Activated B cell treated with CpG ODN at 0.5 μM for 24 hours (primary cell): ENCODE results near the gene ZC3H13. TPM values are rescaled to one million over a fixed set of nuclear protein-coding genes. Genes with fewer than 3 reads are reported as not detected.

Source experiments
- ATAC-seq: fragments of 200-7000 bp; cut with Tn5 transposase; one replicate; pipeline ENCODE4 v1.10.0; 2021; ENCODE audit warnings: low read depth, mild to moderate bottlenecking, moderate library complexity
- CTCF ChIA-PET: fragments of 350-600 bp; sonication (Branson Sonifier 250); formaldehyde crosslinking; loops from one replicate; lab custom pipeline; 2021; ENCODE audit warnings: antibody characterized with exemption; lab: Charles Lee
- POLR2A ChIA-PET: fragments of 350-600 bp; sonication (Branson Sonifier 250); formaldehyde crosslinking; loops from one replicate; lab custom pipeline; 2021; ENCODE audit warnings: antibody characterized with exemption; lab: Charles Lee
- DNase-seq: peaks from one replicate; pipeline ENCODE4 v3.0.0; 2022
- H3K27ac Mint-ChIP-seq: one replicate; pipeline ENCODE4 v1.8.0; 2020; ENCODE audit warnings: mixed read lengths
- H3K27me3 Mint-ChIP-seq: one replicate; pipeline ENCODE4 v1.8.0; 2021; ENCODE audit warnings: mixed read lengths
- H3K36me3 Mint-ChIP-seq: one replicate; pipeline ENCODE4 v1.8.0; 2021; ENCODE audit warnings: low read depth, mixed read lengths
- H3K4me1 Mint-ChIP-seq: one replicate; pipeline ENCODE4 v1.8.0; 2021; ENCODE audit warnings: mixed read lengths
- H3K4me3 Mint-ChIP-seq: one replicate; pipeline ENCODE4 v1.8.0; 2020; ENCODE audit warnings: mild to moderate bottlenecking, mixed read lengths
- H3K9me3 Mint-ChIP-seq: one replicate; pipeline ENCODE4 v1.8.0; 2020; ENCODE audit warnings: mixed read lengths
- intact Hi-C: fragments of 100-400 bp; cut with micrococcal nuclease; formaldehyde crosslinking; loops from one replicate; pipeline ENCODE4 v1.15.1; 2024
- total RNA-seq: library from RNA; stranded (reverse); gene quantifications from 2 replicates; pipeline ENCODE4 v1.2.3, GENCODE V29; 2022
- TF ChIP-seq, protein P1 (sequence below): fragments of 200-600 bp; IDR thresholded peaks from one replicate; pipeline ENCODE4 v1.8.0; 2022; ENCODE audit warnings: antibody characterized with exemption, mild to moderate bottlenecking

Gene ZC3H13
- total RNA-seq, 1 donor from 2014 or later: 48.7 TPM

DNA sequence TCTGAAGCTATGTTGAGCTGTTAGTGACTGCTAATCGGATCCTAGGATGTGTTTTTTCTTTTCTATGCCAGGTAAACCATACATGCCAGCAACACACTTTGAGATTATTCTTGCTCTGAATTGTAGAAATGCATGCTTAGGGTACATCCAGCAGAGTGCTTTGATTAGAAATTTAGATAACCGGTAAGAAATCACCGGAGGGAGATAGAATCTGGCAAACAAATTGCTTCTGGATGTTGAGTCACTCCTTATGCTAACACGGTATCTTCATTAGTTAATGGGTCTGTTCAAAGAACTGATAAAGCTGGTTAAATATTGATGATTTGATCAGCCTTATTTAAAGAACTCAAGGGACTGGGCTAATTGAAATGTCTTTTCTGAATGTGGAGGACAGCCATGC, 115.9 kb downstream of the ZC3H13 start:
- ATAC-seq (no peak), DNase-seq (no peak)
- Mint-ChIP-seq H3K9me3 (no peaks in the 10 kb centered on the region), H3K36me3 (no peaks in the 10 kb centered on the region), H3K4me1 (no peaks in the 10 kb centered on the region), H3K4me3 (no peak overlapping the region), H3K27me3 (peaks cover 17% of the 10 kb centered on the region), H3K27ac (no peak overlapping the region)
- intact Hi-C loops: no loop called here
- TF ChIP-seq, protein P1, sequence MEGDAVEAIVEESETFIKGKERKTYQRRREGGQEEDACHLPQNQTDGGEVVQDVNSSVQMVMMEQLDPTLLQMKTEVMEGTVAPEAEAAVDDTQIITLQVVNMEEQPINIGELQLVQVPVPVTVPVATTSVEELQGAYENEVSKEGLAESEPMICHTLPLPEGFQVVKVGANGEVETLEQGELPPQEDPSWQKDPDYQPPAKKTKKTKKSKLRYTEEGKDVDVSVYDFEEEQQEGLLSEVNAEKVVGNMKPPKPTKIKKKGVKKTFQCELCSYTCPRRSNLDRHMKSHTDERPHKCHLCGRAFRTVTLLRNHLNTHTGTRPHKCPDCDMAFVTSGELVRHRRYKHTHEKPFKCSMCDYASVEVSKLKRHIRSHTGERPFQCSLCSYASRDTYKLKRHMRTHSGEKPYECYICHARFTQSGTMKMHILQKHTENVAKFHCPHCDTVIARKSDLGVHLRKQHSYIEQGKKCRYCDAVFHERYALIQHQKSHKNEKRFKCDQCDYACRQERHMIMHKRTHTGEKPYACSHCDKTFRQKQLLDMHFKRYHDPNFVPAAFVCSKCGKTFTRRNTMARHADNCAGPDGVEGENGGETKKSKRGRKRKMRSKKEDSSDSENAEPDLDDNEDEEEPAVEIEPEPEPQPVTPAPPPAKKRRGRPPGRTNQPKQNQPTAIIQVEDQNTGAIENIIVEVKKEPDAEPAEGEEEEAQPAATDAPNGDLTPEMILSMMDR: no peak
- ChIA-PET POLR2A (no interaction called here), CTCF (no interaction called here)

DNA sequence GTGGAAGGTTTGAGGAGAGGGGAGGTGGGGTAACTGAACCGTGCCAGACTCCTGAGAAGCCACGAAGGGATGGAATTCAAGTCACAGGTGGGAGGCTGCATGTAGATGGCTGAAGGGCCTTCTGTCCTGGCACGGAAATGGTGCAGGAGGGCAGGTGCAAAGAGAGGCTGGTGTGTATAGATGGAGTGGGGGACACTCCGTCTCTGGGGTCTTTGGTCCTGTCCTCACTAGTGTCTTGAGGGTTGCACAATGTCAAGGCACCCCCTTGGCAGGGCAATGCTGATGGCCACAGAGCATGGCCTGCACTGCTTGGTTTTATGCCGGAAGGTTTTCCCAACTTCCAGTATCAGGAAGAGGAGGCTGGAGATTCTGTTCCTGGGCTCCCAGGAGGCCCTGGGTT, 118.3 kb downstream of the ZC3H13 start:
- Mint-ChIP-seq H3K36me3 (no peaks in the 10 kb centered on the region), H3K27ac (no peak overlapping the region), H3K9me3 (no peaks in the 10 kb centered on the region), H3K27me3 (peaks cover 14% of the 10 kb centered on the region), H3K4me3 (no peak overlapping the region), H3K4me1 (no peaks in the 10 kb centered on the region)
- intact Hi-C loops: no loop called here
- TF ChIP-seq, protein P1: no peak
- ATAC-seq: no peak
- POLR2A ChIA-PET: no interaction called here
- no peak for DNase-seq
- CTCF ChIA-PET: no interaction called here

DNA sequence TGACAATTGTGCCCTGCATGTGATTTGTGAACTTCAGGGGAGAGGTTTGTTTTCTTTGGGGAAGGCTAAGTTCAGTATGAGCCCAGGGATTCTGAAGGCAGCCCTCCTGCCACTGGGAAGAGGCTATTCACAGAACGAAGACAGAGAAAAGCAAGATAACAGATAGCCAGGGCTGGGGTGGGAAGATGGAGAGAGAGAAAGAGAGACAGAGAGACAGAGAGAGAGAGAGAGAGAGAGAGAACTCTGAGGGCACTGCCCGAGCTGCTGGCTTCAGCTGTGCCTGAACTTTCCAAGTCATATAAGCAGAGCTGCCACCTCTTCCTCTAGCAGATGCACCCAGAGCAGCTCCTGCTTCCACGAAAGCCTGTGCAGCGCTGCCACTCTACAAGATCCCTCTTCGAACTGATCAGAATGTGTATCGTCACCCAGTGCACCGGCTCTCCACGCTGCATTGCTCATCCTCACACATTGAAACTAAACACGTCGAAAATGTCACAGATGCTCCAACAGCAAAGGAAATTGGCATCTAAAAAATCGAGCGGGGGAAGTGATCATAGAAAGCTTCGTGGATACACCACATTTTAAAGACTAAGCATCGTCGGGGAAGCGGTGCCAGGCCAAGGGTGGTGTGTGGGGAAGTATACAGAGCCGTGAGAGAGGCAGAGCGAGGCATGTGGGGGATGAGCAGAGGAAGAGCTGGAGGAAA, 119.2 kb downstream of the ZC3H13 start:
- H3K9me3 Mint-ChIP-seq: no peaks in the 10 kb centered on the region
- H3K27ac Mint-ChIP-seq: no peak overlapping the region
- ChIA-PET CTCF (no interaction called here), POLR2A (no interaction called here)
- H3K36me3 Mint-ChIP-seq: no peaks in the 10 kb centered on the region
- ATAC-seq (no peak), DNase-seq (no peak)
- peaks cover 14% of the 10 kb centered on the region for H3K27me3 Mint-ChIP-seq
- H3K4me3 Mint-ChIP-seq: no peak overlapping the region
- TF ChIP-seq, protein P1: no peak
- intact Hi-C loops: no loop called here
- no peaks in the 10 kb centered on the region for H3K4me1 Mint-ChIP-seq

DNA sequence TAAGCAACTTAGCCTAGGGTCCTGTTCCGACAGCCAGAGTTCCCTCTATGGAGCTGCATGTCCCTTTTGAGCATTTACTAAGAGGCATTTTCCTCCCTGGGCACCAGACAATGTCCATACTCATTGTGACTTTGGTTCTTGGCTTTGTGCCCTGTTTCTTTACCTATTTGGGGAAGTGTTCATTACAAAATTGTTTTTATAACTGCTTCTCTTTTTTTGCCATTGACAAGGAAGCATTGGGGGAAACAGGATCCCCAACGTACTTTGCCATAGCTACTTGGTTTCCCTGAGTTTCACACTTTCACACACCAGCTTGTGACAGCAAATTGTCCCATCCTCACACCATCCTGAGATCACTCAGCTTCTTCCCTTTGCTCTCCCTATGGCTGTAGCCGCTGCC, 119.9 kb downstream of the ZC3H13 start:
- H3K4me1 Mint-ChIP-seq: no peaks in the 10 kb centered on the region
- ATAC-seq (no peak), DNase-seq (no peak)
- H3K4me3 Mint-ChIP-seq: no peak overlapping the region
- no peaks in the 10 kb centered on the region for H3K36me3 Mint-ChIP-seq
- intact Hi-C loops: no loop called here
- no peaks in the 10 kb centered on the region for H3K9me3 Mint-ChIP-seq
- ChIA-PET CTCF (no interaction called here), POLR2A (no interaction called here)
- TF ChIP-seq, protein P1: no peak
- peaks cover 14% of the 10 kb centered on the region for H3K27me3 Mint-ChIP-seq
- no peak overlapping the region for H3K27ac Mint-ChIP-seq

DNA sequence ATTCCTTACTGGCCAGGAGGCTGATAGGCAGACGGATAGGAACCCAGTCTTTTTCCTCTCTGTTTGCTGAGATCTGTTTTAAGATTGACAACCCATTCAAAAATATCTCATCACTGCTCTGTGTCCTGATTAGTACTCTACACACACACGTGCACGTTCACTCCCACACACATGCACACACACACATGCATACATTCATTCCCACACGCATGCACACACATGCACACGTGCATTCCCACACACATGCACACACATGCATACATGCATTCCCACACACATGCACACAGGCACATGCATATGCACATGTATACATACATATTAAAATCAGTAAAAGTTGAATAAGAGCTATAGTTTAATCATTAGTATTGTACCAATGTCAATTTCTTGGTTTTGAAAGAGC, 120.4 kb downstream of the ZC3H13 start:
- CTCF ChIA-PET: no interaction called here
- peaks cover 14% of the 10 kb centered on the region for H3K27me3 Mint-ChIP-seq
- no peaks in the 10 kb centered on the region for H3K4me1 Mint-ChIP-seq
- TF ChIP-seq, protein P1: no peak
- POLR2A ChIA-PET: no interaction called here
- no peak for DNase-seq
- no peak for ATAC-seq
- intact Hi-C loops: no loop called here
- no peaks in the 10 kb centered on the region for H3K36me3 Mint-ChIP-seq
- no peaks in the 10 kb centered on the region for H3K9me3 Mint-ChIP-seq
- no peak overlapping the region for H3K4me3 Mint-ChIP-seq
- H3K27ac Mint-ChIP-seq: no peak overlapping the region
